Right lobe of liver (tissue), 4 donors: ENCODE measurements around the gene ADGRG4.

ENCODE experiments used
- POLR2A ChIP-seq: fragments of 450-650 bp; IDR thresholded peaks from one replicate; pipeline ENCODE4 v1.6.1; 2017; ENCODE audit warnings: antibody characterized with exemption, mild to moderate bottlenecking
- TF ChIP-seq, protein P1 (sequence below), 4 donors: fragments of 200-600 bp in 3 of 4; fragments of 450-650 bp in 1 of 4; IDR thresholded peaks; one replicate each; pipeline versions ENCODE4 v1.5.1 to v1.8.0; 2016 to 2022; ENCODE audit warnings: antibody characterized with exemption in 4 of 4, mild to moderate bottlenecking in 2 of 4
- donor health status: DM: no; HTN: no; CAD: no.
- donor health status: DM: no; HTN: no; CAD: no.
- donor health status: DM: no; HTN: yes; CAD: no.

- TF ChIP-seq, protein P1, sequence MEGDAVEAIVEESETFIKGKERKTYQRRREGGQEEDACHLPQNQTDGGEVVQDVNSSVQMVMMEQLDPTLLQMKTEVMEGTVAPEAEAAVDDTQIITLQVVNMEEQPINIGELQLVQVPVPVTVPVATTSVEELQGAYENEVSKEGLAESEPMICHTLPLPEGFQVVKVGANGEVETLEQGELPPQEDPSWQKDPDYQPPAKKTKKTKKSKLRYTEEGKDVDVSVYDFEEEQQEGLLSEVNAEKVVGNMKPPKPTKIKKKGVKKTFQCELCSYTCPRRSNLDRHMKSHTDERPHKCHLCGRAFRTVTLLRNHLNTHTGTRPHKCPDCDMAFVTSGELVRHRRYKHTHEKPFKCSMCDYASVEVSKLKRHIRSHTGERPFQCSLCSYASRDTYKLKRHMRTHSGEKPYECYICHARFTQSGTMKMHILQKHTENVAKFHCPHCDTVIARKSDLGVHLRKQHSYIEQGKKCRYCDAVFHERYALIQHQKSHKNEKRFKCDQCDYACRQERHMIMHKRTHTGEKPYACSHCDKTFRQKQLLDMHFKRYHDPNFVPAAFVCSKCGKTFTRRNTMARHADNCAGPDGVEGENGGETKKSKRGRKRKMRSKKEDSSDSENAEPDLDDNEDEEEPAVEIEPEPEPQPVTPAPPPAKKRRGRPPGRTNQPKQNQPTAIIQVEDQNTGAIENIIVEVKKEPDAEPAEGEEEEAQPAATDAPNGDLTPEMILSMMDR (IDR thresholded peaks at IDR 0.05) = no peak
- no peak for TF ChIP-seq POLR2A
Measured at GRCh38 chrX:136271300-136271699, 29.5 kb upstream of the ADGRG4 start.
